Measurements from ENCODE around the gene LRSAM1.

GRCh38 chr9:127473932-127474331, 22.6 kb downstream of the LRSAM1 start:
- no peak for TF ChIP-seq EZH2 (IDR thresholded peaks at IDR 0.05; ENCODE audit: low read depth, low read length, severe bottlenecking)
- TF ChIP-seq YY1 (IDR thresholded peaks at IDR 0.05; ENCODE audit: low read depth, low read length) = no peak

Measured in H1 (cell line).